HT-29 (cell line): ENCODE measurements around the gene SLC16A1. TPM values are rescaled to one million over a fixed set of nuclear protein-coding genes. Genes with fewer than 3 reads are reported as not detected.
"Not testable (repeated sequence)": the region's sequence is repeated elsewhere in the genome, so short reads cannot be mapped to it uniquely, and the experiment has no call there.

ENCODE experiments used
- DNase-seq: peaks from one replicate; pipeline ENCODE4 v3.0.0-alpha.2; 2015; ENCODE audit warnings: low spot score
- total RNA-seq: library from RNA; depleted of rRNA; stranded (reverse); fragments of >200 nt; shearing (Covaris generic); gene quantifications from 2 replicates; pipeline ENCODE4 v1.2.3, GENCODE V29; 2014

Gene SLC16A1
- total RNA-seq, 1 experiment from 2014 or later: 74.2 TPM

DNA sequence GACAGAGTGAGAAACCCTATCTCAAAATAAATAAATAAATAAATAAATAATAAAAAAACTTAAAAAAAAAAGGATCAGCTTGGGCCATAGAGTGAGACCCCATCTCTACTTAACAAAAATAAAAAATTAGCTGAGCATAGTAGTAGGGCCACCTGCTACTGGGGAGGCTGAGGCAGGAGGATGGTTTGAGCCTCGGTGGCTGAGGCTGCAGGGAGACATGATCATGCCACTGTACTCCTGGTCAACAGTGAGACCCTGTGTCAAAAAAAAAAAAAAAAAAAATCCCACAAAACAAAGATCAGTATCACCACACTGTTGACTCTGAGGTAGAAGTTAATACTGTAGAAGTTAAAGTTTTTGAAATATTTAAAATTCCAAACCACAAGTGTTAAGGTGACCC is 29.1 kb downstream of the SLC16A1 start:
- DNase-seq: no peak

DNA sequence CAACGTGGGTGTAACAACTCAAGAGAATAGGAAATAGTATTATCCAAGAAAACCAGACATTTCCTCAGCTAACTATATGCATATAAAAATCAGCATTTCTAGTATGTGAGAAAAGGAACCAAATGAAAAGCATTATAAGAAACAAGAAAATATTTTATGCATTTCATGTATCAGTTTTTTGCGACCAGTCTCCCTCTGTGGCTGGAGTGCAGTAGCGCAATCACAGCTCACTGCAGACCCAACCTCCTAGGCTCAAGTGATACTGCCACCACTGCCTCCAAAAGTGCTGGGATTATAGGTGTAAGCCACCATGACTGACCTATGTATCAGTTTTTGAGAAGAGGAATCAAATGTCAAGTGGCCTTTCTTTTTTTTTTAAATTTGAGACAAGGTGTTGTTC is 31.0 kb downstream of the SLC16A1 start:
- DNase-seq: no peak

DNA sequence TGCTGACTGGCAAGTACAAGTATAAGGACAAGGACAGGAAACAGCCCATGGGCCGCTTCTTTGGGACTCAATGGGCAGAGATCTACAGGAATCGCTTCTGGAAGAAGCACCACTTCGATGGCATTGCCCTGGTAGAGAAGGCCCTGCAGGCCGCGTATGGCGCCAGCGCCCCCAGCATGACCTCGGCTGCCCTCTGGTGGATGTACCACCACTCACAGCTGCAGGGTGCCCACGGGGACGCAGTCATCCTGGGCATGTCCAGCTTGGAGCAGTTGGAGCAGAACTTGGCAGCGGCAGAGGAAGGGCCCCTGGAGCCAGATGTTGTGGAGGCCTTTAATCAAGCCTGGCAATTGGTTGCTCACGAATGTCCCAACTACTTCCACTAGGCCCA is 32.0 kb downstream of the SLC16A1 start:
- DNase-seq: no peak

DNA sequence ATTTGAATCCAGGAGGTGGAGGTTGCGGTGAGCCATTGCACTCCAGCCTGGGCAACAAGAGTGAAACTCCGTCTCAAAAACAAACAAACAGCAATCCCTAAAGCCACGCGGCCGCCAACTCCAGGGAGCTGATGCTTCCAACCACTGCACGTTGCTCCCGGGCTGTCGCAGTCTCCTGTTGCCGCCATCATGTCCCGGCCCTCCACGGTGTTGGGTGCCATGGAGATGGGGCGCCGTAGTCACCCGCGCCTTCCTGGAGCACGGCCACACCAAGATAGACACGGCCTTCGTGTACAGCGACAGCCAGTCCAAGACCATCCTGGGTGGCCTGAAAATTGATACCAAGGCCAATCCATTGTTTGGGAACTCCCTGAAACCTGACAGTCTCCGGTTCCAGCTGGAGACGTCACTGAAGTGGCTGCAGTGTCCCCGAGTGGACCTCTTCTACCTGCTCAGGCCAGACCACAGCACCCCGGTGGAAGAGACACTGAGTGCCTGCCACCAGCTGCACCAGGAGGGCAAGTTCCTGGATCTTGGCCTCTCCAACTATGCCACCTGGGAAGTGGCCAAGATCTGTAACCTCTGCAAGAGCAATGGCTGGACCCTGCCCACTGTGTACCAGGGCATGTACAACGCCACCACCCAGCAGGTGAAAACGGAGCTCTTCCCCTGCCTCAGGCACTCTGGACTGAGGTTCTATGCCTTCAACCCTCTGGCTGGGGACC is 32.6 kb downstream of the SLC16A1 start:
- DNase-seq: no peak

DNA sequence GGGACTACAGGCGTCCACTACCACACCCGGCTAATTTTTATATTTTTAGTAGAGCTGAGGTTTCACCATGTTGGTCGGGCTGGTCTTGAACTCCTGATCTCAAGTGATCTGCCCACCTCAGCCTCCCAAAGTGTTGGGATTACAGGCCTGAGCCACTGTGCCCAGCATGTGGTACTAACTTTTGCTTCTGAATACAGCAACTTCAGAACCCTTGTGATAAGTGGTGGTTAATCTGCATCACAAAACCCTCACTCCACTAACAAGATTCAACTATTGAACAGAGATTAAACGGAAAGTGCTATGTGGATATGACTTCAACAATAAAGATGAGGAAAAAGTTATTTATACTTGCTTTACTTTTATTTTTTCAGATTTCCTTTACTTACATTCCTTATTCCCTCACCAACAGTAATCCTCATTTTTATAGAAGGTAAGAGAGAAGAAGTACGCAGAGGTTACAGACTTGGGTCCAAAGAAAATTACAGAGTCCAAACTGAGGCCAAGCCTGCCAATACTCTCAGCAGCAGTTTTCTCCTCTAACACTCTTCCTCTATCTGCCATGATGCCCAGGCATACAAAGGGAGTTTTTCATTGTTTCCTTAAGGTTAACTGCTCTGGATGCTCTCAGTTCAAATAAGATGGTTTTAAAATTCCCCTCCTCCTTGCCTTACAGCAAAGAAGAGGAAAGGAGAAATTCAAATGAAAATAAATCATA is 44.3 kb downstream of the SLC16A1 start:
- no peak for DNase-seq

DNA sequence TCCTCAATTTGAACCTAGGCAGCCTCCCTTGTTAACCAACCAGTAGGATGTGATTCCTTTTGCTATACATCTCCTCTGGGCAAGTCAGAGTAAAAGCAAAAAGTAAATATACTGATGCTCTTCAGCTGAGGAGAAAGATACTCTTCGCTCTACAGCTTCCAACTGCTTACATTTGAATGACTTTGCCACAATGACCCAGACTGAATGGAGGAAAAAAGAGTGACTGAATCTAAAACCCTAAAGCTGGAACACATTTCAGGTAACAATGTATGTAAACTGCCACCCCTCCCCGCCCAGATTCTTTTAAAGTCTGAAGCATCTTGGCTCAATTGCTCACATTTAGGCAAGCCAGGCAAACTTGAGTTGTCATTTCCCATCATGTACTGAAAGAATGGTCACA is 46.1 kb downstream of the SLC16A1 start:
- DNase-seq: no peak

DNA sequence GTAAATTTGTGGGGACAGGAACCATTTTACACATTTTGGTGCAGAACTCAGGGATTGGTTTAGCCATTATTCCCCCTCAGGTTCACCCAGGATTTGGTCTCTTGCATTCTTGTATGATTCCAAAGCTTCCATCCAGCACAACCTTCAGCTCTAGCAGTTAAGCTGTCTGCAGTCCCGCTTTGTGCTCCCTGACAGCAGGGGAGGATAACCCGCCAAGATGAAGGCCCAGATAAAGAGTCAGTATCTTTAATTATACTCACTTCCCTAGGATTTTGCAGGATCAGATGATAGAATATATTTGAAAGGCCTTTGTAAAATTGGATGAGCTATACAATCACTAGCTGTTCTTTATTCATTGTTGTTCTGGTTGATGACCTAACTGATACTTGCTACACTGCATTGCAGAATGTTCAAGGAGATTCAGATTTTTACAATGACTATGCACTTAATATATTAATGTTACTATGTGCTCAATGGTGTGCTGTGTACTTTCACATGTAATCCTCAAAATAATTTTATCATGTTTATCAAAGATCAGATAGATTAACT is 49.8 kb downstream of the SLC16A1 start:
- no peak for DNase-seq

DNA sequence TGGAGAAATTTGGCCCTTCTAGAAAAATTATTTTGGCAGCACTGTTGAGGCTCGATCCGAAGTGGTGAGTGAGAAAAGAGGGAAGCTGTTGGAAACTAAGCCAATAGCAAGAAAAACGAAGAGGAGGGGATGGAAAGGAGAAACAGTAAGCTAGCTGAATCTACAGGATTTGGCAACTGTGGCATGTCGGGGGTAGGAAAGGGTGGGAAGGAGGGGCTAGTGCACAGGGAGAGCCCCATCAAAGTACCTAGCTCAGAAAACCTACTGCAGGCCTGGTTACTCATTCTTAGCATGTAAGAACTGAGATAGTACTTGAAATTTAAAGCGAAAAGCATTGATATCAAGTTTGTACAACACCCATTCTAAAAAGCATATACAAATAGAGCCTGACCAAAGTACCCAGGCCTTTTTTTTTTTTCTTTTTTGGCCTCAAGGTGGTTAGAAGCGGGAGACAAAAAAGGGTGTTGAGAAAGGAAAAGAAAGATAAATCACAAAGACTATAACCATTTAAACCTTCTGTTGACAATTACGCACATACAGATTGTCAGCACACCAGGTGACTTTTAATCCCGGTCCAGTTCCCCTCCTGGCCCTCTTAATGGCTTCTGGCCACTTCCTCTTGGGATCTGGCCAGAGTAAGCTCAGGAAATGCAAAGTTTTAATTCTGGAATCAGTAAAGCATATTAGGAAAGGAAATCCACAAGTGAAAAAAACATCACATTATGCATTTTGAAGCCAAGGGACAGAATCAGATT is 50.4 kb downstream of the SLC16A1 start:
- DNase-seq: peak; percentile 70

DNA sequence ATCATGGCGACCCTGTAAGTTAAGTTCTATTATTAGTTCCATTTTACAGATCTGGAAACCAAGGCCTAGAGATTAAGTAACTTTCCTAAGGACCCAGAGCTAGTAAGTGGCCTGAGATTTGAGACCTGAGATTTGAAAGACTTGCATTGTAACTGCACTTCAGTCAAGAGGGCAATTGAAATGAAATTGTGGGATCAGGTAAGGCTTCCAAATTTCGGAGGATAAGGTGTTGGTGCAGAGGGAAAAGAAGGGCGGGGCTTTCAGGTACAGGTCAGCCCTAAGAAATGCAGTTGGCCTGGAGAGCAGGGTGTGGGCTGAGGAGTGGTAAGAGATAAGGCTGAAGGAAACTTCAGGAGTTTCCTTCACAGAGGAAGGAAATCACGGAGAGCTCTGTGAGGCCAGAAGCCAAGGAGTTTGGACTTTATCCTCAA is 51.1 kb downstream of the SLC16A1 start:
- DNase-seq: peak; percentile 57

DNA sequence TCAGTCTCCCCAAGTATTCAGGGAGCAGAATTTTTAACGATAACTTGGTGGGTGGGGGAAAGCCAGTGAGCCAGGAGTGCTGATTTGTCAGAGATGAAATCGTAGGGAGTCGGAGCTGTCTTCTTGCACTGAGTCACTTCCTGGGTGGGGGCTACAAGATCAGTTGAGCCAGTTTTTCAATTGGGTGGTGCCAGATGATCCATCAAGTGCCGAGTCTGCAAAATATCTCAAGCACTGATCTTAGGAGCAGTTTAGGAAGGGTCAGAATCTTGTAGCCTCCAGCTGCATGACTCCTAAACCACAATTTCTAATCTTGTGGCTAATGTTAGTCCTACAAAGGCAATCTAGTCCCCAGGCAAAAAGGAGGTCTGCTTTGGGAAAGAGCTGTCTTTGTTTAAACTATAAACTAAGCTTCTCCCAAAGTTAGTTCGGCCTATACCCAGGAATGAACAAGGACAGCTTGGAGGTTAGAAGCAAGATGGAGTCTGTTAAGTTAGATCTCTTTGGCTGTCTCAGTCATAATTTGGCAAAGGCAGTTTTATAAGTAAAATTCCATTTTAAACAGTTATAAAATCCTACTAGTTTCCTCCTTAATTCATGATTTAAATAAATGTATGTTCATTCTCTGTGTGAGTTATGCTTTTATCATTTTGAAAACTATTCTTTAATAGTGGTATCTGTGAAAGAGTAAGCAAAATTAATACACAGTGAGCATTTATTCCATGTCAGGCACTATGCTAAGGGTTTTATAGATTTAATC is 51.7 kb downstream of the SLC16A1 start:
- DNase-seq: peak; percentile 65

DNA sequence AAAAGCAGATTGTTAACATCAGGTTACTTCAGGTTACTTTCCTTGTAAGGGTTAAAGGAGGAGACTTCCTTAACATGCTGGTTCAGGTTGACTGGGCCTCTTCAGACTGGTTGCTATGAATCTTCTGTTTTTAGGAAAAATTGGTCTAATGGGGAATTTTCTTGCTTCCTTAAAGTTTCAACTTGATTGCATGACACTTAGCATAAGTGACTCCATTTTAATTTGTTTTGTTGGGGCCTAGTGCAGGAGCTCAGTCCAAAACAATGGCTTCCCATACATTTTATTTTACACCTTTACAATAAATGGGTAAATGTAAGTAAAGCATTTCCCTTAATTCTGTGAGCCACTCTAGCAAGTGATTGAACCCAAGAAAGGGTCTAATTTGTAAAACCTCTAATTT is 53.8 kb downstream of the SLC16A1 start:
- no peak for DNase-seq

DNA sequence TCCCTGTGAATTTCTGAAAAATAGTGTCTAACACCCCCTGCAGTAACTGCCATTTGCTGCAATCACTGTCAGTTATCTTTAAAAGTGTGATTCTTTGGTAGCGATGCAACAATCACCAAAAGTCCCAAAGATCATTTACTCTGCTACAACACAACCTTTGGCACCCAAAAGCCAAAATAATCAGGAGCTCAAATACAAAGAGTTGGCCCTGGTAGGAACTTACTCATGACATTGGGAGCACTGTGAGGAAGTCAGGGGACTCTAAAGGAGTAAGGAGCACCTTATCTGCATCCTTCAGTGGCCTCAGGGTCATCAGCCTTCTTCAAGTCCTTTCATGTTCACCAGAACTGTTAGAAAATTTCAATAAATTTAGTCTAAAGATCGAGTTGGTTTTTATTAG is 54.6 kb downstream of the SLC16A1 start:
- no peak for DNase-seq

DNA sequence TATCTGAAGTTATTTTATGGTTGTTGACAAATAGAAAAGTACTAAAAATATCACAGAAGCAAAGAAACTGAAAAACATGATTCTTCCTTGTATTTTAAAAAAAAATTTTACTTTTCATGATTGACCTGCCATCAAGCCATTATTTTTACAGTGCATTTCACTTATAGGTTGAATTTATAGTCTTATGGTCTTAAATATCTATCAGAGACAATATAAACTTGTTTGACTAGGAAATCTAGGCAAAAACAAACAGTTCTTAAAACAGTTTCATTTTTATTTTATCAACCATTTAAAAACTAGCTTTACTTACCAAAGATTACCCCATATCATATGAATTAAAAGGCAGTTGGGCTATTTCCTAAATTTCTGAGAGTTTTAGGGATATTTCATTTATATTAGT is 59.2 kb downstream of the SLC16A1 start:
- DNase-seq: no peak

DNA sequence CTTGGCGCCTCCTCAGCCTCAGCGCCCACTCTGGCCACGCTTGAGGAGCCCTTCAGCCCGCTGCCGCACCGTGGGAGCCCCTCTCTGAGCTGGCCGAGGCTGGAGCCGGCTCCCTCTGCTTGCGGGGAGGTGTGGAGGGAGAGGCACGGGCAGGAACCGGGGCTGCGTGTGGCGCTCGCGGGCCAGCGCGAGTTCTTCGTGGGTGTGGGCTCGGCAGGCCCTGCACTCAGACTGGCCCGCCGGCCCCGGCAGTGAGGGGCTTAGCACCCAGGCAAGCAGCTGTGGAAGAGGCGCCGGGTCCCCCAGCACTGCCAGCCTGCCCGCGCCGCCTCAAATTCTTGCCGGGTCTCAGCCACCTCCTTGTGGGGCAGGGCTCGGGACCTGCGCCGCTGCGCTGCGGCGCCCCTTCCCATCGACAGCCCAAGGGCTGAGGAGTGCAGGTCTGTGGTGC is 61.4 kb downstream of the SLC16A1 start:
- DNase-seq: no peak

DNA sequence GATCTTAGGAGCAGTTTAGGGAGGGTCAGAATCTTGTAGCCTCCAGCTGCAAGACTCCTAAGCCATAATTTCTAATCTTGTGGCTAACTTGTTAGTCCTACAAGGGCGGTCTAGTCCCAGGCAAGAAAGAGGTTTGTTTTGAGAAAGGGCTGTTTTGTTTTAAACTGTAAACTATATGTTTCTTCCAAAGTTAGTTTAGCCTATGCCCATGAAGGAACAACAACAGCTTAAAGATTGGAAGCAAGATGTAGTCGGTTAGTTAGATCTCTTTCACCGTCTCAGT is 62.0 kb downstream of the SLC16A1 start:
- DNase-seq: no peak

DNA sequence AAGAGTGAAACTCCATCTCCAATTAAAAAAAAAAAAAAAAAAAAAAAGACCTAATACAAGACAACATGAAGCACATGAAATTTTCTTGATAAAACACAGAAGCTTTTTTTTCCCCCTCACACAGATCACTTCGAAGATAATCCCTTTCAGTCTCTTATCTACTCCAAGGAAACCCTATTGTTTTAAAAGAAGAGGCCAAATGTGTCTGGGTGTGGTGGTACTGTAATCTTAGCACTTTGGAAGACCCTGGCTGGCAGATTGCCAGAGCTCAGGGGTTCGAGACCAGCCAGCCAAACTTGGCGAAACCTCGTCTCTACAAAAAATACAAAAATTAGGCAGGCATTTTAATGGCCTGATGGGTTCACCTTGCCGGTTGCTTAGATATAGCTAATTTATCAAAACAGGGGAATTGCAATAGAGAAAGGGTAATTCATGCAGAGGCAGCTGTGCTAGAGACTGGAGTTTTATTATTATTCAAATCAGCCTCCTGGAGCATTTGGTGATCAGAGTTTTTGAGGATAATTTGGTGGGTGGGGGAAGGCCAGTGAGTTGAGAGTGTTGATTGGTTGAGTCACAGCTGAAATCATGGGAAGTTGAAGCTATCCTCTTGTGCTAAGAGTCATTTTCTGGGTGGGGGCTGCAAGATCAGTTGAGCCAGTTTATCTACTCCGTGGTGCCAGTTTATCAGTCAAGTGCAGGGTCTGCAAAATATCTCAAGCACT is 62.5 kb downstream of the SLC16A1 start:
- no peak for DNase-seq

DNA sequence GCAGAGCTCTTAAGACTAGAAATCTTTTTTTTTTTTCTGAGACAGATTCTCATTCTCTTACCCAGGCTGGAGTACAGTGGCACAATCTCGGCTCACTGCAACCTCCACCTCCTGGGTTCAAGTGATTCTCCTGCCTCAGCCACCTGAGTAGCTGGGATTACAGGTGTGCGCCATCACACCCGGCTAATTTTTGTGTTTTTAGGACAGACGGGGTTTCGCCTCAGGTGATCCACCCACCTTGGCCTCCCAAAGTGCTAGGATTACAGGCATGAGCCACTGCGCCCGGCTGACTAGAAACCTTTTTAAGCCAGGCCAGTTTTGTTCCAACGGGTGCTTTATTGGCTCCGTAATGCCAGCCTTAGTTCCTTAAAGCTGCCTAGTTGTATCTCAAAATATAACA is 66.1 kb downstream of the SLC16A1 start:
- not testable (repeated sequence) for DNase-seq

DNA sequence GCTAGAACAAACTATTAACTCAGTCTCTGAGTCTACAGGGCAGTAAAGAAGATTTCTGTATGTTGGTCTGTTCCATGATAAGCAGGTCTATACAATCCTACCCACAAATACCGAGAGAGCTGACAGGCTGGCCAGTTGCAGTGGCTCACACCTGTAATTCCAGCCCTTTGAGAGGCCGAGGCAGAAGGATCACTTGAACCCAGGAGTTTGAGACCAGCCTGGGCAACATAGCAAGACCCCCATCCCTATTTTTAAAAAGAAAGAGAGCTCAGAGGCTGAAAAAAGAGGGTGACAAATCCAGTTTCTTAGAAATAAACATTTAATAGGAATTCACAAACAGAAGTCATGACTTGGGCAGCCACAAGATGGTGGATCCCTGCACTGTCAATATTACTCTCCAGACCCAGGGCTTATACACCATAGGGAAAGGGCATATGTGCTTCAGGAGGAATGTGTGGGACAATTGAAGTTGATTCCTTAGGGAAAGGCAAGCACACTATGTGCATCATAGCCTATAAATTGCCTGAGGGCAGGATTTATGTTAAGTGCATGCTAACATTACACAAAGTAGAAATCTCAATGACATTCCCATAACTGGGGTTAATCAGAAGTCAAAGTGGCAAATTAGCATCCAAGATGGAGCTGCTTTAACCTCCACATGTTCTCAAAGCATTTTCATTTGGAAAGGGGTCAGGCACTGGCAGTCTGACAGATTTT is 66.8 kb downstream of the SLC16A1 start:
- no peak for DNase-seq

DNA sequence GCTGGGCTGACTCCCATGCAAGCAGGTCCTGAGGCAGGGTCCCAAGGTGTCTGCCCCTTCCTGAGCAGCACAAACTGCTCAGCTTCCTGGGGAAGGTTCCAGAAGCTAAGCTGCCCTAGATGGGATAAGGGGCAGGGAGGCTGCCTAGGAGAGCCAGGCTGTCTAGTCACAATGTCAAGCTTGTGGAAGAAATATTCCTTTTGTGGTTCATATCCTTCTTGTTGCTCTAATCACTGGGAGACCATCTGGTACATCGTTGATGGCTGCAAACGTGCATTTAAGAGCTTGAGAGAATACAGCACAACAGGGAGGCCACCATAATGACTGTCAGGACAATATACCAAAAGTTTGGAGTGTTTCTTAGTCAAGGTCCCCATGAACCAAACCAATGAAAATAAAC is 67.4 kb downstream of the SLC16A1 start:
- DNase-seq: no peak

DNA sequence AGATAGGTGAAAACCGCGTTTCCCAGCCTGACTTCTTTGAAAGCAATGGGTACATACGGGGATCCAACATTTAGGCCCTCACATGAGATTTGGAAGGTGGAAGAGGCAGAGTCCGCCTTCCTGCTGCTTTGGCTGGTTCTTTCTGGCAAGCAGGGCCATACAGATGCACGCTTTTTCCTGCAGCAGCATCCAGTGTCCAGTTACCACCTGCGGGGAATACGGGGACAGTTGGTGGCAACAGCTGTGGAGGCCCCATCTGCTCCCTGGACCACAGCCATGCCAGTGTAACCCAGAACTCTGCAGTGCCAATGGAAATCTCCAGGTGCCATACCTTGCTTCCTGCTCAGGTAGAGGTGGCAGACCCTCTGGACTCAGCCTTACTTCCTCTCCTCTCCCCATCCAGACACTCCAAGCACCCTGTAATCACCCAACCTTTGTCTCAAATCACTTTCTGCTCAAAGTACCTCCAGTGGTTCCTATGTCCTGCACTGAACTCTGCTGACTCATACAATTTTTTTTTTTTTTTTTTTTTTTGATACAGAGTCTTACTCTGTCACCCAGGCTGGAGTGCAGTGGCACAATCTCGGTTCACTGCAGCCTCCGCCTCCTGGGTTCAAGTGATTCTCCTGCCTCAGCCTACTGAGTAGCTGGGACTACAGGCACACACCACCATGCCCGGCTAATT is 68.3 kb downstream of the SLC16A1 start:
- no peak for DNase-seq
